Esophagus muscularis mucosa (tissue), 4 donors: ENCODE results near the gene ALG6. TPM values are rescaled to one million over a fixed set of nuclear protein-coding genes. Genes with fewer than 3 reads are reported as not detected.

Experiments
- DNase-seq: peaks from one replicate; pipeline ENCODE4 v3.0.0-alpha.2; 2017; ENCODE audit errors: extremely low spot score
- H3K27ac ChIP-seq, 4 donors: fragments of 200-600 bp; sonication (generic); replicated peaks in 1 of 4; 1 replicate in 3 of 4; 2 replicates in 1 of 4; pipeline ENCODE4 v1.5.1; 2016 to 2019; ENCODE audit warnings: mild to moderate bottlenecking in 1 of 4
- H3K27me3 ChIP-seq, 4 donors: fragments of 200-600 bp; sonication (generic); one replicate each; pipeline versions ENCODE4 v1.5.1 to v1.6.0; 2016 to 2019
- H3K36me3 ChIP-seq, 4 donors: fragments of 200-600 bp; sonication (generic); one replicate each; pipeline ENCODE4 v1.5.1; 2016 to 2019
- H3K4me1 ChIP-seq, 4 donors: fragments of 200-600 bp; sonication (generic); one replicate each; pipeline ENCODE4 v1.5.1; 2016 to 2019
- H3K4me3 ChIP-seq, 4 donors: fragments of 200-600 bp; sonication (generic); 1 replicate in 2 of 4; 2 replicates in 2 of 4; pipeline ENCODE4 v1.5.1; 2016 to 2019; ENCODE audit warnings: mild to moderate bottlenecking in 4 of 4, moderate library complexity in 1 of 4
- H3K9me3 ChIP-seq, 4 donors: fragments of 200-600 bp; sonication (generic); 1 replicate in 3 of 4; 2 replicates in 1 of 4; pipeline ENCODE4 v1.5.1; 2016 to 2019
- CTCF ChIP-seq, 3 experiments: fragments of 200-600 bp in 2 of 3; fragments of 450-650 bp in 1 of 3; sonication (generic) in 2 of 3; IDR thresholded peaks; one replicate each; pipeline ENCODE4 v1.5.1; 2017 to 2019; ENCODE audit warnings: antibody characterized with exemption in 3 of 3, mild to moderate bottlenecking in 2 of 3, moderate library complexity in 1 of 3
- EP300 ChIP-seq: sonication (generic); formaldehyde crosslinking; IDR thresholded peaks from one replicate; pipeline ENCODE4 v1.6.1; 2017; ENCODE audit warnings: antibody characterized with exemption
- POLR2A ChIP-seq: fragments of 450-650 bp; IDR thresholded peaks from one replicate; pipeline ENCODE4 v1.6.1; 2017; ENCODE audit warnings: antibody characterized with exemption, moderate library complexity, mild to moderate bottlenecking, low read depth
- POLR2AphosphoS5 ChIP-seq, 2 donors: sonication (generic); formaldehyde crosslinking; IDR thresholded peaks; one replicate each; pipeline ENCODE4 v1.6.1; 2017; ENCODE audit warnings: antibody characterized with exemption in 2 of 2
- WGBS: methylation state at CpG from one replicate; pipeline ENCODE4 v1.1.5; 2018; 5-methylcytosine and 5-hydroxymethylcytosine counted together
- intact Hi-C: fragments of 100-400 bp; cut with DNase I; formaldehyde crosslinking; loops from one replicate; pipeline ENCODE4 v1.15.1; 2023
- total RNA-seq, 4 donors: library from RNA; depleted of rRNA; stranded (reverse); fragments of >200 nt; gene quantifications; one replicate each; pipeline versions ENCODE4 v1.1.0 to v1.2.1, GENCODE V29; 2016

ALG6 gene
- total RNA-seq, 4 donors from 2014 or later = 3.6 to 10.7 (median 4.9) TPM

- no peak overlapping the region for H3K4me3 ChIP-seq
- no peaks in the 10 kb centered on the region for H3K27me3 ChIP-seq
- H3K36me3 ChIP-seq = peaks cover 0 to 20% (median 6%) of the 10 kb centered on the region in 4 donors
- H3K27ac ChIP-seq = no peak overlapping the region
- no peaks in the 10 kb centered on the region for H3K9me3 ChIP-seq
- no peak for TF ChIP-seq EP300
- TF ChIP-seq POLR2AphosphoS5 (IDR thresholded peaks at IDR 0.05) = no peak
- no peak for TF ChIP-seq POLR2A
- no peak for TF ChIP-seq CTCF (IDR thresholded peaks at IDR 0.05)
- intact Hi-C loops = no loop called here
- DNase-seq = no peak
- H3K4me1 ChIP-seq = no peaks in the 10 kb centered on the region
These were observed 38.6 kb downstream of the ALG6 start for GRCh38 chr1:63405987-63406386.

GRCh38 chr1:63407002-63407401, 39.6 kb downstream of the ALG6 start:
- H3K9me3 ChIP-seq = no peaks in the 10 kb centered on the region
- TF ChIP-seq POLR2A = no peak
- no peak for TF ChIP-seq EP300
- TF ChIP-seq POLR2AphosphoS5 (IDR thresholded peaks at IDR 0.05) = no peak
- TF ChIP-seq CTCF (IDR thresholded peaks at IDR 0.05) = no peak
- intact Hi-C loops = no loop called here
- H3K27ac ChIP-seq = no peak overlapping the region
- no peaks in the 10 kb centered on the region for H3K4me1 ChIP-seq
- no peak for DNase-seq
- no peak overlapping the region for H3K4me3 ChIP-seq
- no peaks in the 10 kb centered on the region for H3K27me3 ChIP-seq
- H3K36me3 ChIP-seq = peaks cover 3 to 20% (median 10%) of the 10 kb centered on the region in 4 donors

- DNase-seq = no peak
- Histone ChIP-seq H3K4me1 (no peaks in the 10 kb centered on the region), H3K36me3 (peaks cover 5 to 24% (median 13%) of the 10 kb centered on the region in 4 donors), H3K27ac (no peak overlapping the region), H3K4me3 (no peak overlapping the region), H3K9me3 (no peaks in the 10 kb centered on the region), H3K27me3 (no peaks in the 10 kb centered on the region)
- TF ChIP-seq CTCF (IDR thresholded peaks at IDR 0.05) = no peak
- no peak for TF ChIP-seq POLR2A
- TF ChIP-seq EP300 = no peak
- no peak for TF ChIP-seq POLR2AphosphoS5 (IDR thresholded peaks at IDR 0.05)
- intact Hi-C loops = no loop called here
- 65% methylated on average over 4 of the region's 4 CpGs for WGBS
These were observed 40.9 kb downstream of the ALG6 start for GRCh38 chr1:63408331-63408730.

- Histone ChIP-seq H3K36me3 (peaks cover 5 to 17% (median 8%) of the 10 kb centered on the region in 4 donors), H3K4me1 (no peaks in the 10 kb centered on the region), H3K27ac (no peak overlapping the region), H3K9me3 (no peaks in the 10 kb centered on the region), H3K4me3 (no peak overlapping the region), H3K27me3 (no peaks in the 10 kb centered on the region)
- 59% methylated on average over 2 of the region's 2 CpGs for WGBS
- intact Hi-C loops = no loop called here
- no peak for DNase-seq
- no peak for TF ChIP-seq POLR2A
- no peak for TF ChIP-seq CTCF (IDR thresholded peaks at IDR 0.05)
- no peak for TF ChIP-seq EP300
- no peak for TF ChIP-seq POLR2AphosphoS5 (IDR thresholded peaks at IDR 0.05)
These were observed 43.6 kb downstream of the ALG6 start for GRCh38 chr1:63411066-63411465.

GRCh38 chr1:63413394-63413793, 46.0 kb downstream of the ALG6 start:
- intact Hi-C loops = no loop called here
- Histone ChIP-seq H3K36me3 (peaks cover 5 to 13% (median 8%) of the 10 kb centered on the region in 4 donors), H3K27me3 (no peaks in the 10 kb centered on the region), H3K4me3 (no peak overlapping the region), H3K9me3 (no peaks in the 10 kb centered on the region), H3K4me1 (no peaks in the 10 kb centered on the region), H3K27ac (no peak overlapping the region)
- WGBS = 92% methylated on average over 1 of the region's 1 CpG
- TF ChIP-seq POLR2AphosphoS5 (IDR thresholded peaks at IDR 0.05) = no peak
- no peak for TF ChIP-seq CTCF (IDR thresholded peaks at IDR 0.05)
- no peak for TF ChIP-seq POLR2A
- TF ChIP-seq EP300 = no peak
- DNase-seq = no peak
